GM12891 (cell line): Measurements from ENCODE around the gene SUPT4H1.

Experiments
- PAX5 ChIP-seq: IDR thresholded peaks from 2 replicates; pipeline ENCODE4 v1.6.1; 2011; ENCODE audit warnings: low read length, moderate library complexity, mild to moderate bottlenecking; ENCODE audit not compliant: insufficient read depth, severe bottlenecking
- POLR2A ChIP-seq: IDR thresholded peaks from 2 replicates; pipeline ENCODE4 v1.6.1; 2011; ENCODE audit warnings: low read depth, low read length, control low read depth
- POLR2AphosphoS5 ChIP-seq: IDR thresholded peaks from 2 replicates; pipeline ENCODE4 v1.6.1; 2011; ENCODE audit warnings: low read depth, low read length, control low read depth
- POU2F2 ChIP-seq: IDR thresholded peaks from 2 replicates; pipeline ENCODE4 v1.6.1; 2011; ENCODE audit warnings: low read depth, mild to moderate bottlenecking, control low read depth, low read length, moderate library complexity
- TAF1 ChIP-seq: IDR thresholded peaks from 2 replicates; pipeline ENCODE4 v1.6.1; 2011; ENCODE audit warnings: low read depth, low read length, control low read depth

DNA sequence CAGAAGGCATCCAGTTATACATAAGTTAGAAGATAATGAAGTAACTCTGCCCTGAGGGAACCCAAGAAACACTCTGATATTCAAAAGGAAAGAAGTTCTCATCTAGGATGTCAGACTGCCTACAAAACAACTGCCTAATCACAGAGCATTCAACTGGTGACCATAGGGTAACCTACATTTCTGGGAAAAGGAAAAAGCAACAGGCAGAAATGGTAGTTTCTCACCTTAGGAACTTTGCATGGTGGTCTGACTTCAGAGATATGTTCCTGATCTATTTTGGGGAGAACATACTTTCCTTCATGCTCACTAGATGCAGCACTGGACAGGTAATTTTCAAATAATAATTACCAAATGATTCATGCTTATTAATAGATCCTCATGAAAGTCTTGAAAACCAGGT, 48.8 kb upstream of the SUPT4H1 start:
- TF ChIP-seq POLR2A (no peak), POLR2AphosphoS5 (no peak), TAF1 (no peak), POU2F2 (no peak), PAX5 (no peak)
